DLD1 (cell line): ENCODE results near the gene TBX4.
"Not testable (repeated sequence)": the region's sequence is repeated elsewhere in the genome, so short reads cannot be mapped to it uniquely, and the experiment has no call there.

Source experiments
- in situ Hi-C: cut with HindIII; loops from 2 replicates; pipeline ENCODE4 v1.10.0; 2017; ENCODE audit warnings: low sequenced_read_pairs

TBX4 gene

DNA sequence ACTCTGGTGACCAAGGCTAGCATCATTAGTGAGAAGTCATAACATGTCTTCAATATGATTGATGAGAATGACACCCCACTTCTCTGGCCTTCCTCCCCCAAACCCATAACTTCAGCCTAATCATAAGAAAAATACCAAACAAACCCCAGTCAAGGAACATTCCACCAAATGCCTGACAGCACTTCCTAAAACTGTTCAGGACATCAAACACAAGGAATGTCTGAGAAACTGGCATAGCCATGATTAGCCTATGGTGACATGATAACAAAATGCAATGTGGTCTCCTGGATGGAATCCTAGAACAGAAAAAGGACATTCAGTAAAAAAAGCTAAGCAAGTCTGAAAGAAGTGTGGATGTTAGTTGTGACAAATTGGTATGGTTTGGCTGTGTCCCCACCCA, 24.7 kb upstream of the TBX4 start:
- in situ Hi-C loops = no loop called here

DNA sequence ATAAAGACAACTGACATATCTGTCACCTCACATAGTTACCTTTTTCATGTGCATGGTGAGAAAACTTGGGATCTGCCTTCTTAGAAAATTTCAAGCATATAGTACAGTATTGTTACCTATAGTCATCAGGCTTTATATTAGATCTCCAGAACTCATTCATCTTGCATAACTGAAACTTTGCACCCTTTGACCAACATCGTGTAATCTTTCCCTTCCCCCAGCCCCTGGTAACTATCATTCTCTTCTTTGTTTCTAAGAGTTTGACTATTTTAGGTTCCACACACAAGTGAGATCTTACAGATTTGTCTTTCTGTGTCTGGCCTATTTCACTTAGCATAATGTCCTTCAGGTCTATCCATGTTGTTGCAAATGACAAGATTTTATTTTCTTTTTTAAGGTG, 22.9 kb upstream of the TBX4 start:
- in situ Hi-C loops = no loop called here

DNA sequence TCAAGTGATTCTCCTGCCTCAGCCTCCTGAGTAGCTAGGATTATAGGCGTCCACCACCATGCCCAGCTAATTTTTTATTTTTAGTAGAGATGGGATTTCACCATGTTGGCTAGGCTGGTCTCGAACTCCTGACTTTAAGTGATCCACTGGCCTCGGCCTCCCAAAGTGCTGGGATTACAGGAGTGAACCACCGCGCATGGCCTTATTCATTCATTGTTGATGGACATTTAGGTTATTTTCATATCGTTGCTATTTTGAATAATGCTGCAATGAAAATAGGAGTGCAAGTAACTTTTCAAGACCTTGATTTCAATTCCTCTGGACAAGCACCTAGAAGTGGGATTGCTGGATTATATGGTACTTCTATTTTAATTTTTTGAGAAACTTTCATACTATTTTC, 22.4 kb upstream of the TBX4 start:
- in situ Hi-C loops = not testable (repeated sequence)

DNA sequence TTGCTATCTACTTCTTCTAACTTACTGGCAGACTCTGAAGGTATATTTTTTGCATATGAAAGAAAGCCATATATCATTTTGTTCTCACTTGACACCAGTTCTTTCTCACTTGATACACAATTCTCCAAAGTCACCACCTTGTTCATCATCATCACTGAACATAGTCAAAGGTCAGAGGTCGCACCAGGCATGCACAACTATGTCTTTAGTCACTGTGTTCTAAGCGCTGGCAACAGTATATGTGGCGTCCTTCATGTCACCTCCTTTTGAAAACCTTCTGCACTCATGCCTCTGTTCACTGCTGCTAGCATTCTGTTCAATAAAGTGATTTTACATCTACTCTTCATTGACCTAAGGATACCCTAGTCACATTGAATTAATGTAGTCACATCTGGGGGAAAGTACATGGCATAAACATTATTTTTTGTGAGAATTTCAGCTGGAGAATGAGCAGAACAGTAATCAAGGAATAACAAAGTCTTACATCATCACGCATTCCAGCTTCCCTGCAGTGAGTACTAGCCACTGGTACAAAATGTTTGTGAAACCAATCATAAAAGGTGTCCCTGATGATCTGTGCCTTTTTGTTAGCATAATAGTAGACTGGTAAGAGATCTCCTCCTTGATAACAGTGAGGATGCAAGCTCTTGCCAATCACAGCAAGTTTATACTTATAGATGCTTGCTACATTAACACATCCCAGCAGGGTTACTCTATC, 20.5 kb upstream of the TBX4 start:
- in situ Hi-C loops = no loop called here

DNA sequence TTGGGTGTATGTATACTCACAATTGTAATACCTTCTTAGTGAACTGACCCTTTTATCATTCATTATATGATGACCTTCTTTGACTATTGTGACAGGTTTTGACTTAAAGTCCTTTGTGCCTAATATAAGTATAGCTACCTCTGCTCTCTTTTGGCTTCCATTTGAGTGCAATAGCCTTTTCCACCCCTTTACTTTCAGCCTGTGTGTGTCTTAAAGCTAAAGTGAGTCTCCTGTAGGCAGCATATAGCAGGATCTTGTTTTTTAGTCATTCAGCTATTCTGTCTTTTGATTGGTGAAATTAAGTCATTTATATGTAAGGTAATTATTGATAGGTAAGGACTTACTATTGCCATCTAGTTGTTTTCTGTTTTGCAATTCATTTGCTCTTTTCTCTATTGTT, 15.9 kb upstream of the TBX4 start:
- in situ Hi-C loops = no loop called here

DNA sequence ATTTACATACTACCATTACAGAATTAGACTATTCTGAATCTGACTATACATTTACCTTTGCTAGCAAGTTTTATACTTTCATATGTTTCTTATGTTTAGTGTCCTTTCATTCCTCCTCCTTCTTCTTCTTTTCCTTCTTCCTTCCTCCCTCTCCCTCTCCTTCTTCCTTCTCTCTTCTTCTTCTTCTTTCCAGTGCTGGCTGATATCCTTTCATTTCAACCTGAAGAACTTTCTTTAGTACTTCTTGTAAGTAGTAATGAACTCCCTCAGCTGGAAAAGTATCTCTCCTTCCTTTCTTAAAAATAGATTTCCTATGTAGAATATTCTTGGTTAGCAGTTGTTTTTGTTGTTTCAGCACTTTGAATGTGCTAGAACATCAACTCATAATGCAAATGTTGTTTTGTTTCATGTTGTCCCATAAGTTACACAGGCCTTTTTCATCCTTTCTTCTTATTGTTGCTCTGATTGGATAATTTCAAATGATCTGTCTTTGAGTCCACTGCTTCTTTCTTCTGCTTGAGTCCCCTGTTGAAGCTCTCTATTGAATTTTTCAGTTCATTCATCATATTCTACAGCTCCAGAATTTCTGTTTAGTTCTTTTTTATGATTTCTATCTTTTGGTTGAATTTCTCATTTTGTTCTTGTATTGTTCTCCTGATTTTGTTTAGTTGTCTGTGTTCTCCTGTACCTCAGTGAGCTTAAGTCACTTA, 15.1 kb upstream of the TBX4 start:
- in situ Hi-C loops = no loop called here

DNA sequence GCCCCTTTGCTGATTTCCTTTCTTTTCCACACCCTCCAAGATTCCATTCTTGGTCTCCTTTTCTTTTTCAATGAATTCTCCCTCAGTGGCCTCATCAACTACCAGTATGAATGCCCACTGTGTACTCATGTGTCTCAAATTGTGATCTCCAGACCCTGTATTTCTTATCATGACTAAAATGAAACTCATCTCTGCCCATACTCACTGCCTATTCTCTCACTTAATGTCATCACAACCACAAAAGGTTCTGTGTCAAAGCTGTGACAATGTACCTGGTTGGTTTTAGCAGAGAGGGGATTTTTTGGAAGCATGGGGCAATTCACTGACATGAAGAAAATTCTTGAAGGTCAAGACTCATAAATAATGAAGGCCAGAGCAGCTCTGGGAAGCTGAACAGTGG, 11.5 kb upstream of the TBX4 start:
- in situ Hi-C loops = no loop called here

DNA sequence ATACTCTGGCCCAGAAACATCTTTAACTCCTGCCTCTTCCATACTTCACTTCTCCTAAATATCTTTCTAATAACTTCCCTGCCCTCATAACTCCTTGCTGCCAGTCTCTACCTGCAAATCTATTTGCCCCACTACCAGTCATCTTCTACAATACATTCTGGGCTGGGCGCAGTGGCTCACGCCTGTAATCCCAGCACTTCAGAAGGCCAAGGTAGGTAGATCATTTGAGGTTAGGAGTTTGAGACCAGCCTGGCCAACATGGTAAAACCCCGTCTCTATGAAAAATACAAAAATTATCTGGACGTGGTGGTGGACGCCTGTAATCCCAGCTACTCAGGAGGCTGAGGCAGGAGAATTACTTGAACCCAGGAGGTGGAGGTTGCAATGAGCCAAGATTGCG, 10.7 kb upstream of the TBX4 start:
- in situ Hi-C loops = not testable (repeated sequence)

DNA sequence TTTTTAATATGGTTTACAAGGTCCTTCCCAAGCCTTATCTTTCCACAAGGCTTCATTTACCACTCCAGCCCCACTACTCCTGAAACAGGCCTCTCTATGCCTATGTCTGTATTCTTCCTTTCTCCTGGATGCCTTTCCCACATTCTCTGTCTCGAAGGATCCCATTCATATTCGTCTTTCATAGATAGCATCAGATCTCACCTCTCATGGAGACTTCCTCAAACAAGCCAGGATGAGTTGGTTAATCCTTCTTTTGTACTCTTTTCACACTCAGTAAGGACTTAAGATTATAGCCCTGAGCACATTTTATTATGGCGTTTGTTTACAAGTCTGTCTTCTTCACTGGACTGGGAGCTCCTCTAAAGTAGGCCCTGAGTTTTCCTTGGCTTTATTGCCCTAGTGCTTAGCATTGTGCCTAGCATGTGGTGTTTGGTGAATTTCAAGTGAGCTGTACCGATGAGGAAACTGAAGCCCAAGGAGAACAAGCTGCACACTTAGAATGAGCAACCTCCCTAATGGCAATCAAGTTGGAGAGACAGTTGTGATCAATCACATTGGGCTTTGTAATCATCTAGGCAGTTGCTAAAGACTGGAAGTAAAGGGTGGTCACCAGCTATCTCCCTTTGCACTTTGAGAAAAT, 10.0 kb upstream of the TBX4 start:
- in situ Hi-C loops = no loop called here

DNA sequence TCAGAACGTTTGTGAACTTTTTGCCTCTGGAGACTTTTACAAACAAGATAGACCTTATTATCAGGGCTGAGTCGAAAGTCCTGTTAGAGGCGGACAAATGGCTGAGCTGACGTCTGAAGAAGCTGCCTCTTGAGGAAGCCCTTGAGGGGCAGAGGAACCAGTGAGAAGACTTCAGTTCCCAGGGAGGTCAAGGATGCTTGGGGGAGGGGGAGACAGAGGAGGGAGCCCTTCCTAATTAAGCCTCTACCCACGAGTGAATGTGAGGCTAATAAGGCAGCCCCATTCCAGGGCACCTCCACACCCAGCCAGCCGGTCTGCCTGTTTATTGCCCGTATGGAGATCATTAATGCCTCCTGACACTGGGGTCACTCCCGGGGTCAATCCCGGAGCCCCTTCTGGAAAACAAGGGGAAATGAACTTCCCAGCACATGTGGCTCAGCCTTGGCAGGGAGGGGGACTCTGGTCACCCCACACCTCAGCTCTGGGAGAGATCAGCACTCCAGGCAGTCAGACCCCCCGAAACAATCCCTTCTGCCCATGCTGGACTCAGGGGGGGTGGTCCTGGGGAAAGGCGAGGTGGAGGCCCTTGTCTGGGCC, 9.2 kb upstream of the TBX4 start:
- in situ Hi-C loops = no loop called here

DNA sequence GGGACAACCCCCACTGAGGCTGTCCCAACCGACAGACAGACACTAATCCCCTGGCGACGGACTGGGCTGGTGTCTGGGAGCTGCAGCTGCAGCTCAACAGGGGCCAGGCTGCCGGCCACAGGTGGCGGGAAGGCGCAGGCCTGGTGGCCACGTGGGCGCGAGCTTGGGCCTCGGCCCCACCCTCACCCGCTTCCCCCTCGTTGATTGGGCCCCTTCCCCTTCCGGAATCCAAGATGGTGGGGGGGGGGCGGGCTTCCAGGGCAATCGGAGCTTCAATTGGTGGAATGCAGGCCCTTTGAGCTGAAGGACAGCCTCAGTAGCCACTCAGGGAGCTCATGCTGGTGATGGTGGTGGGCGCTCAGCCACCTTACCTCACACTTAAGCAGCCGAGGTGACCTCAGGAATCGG, 8.7 kb upstream of the TBX4 start:
- in situ Hi-C loops = no loop called here

DNA sequence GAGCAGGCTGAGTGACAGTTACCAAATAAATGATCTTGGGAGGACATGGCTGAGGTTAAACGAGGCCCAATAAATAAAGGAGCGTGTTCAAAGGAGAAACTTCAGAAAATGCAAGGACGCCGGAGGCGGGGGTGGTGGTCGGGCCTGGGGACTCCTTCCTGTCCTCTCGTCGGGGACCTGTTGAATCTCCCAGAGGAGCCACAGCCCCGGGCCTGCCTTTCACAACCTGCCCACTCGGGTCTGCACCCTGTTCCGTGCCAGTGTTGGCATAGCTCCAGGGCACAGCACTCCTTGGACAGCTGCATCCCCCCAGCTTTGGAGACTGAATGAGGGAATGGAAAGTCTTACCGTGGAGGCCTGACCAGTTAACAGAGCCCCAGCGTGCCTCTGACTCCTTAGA, 8.1 kb upstream of the TBX4 start:
- in situ Hi-C loops = no loop called here

DNA sequence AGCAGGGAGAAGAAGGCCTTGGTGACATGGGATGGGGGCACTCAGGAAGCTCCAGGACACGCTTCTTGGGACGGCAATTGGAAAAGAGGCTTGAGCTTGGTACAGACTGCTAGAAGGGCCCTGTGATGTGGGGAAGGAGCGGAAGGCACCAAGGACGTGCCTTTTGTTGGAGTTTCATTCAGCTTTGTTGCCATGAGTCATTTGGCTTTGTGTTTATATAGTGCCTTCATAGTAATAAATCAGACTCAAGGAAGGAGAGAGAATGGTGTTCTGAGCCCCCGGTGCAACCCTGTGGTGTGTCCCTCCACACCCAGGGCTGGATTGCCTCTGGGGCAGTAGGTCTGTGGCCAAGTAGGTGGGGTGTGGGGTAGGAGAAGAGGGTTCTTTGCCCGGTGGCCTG, 7.4 kb upstream of the TBX4 start:
- in situ Hi-C loops = no loop called here

DNA sequence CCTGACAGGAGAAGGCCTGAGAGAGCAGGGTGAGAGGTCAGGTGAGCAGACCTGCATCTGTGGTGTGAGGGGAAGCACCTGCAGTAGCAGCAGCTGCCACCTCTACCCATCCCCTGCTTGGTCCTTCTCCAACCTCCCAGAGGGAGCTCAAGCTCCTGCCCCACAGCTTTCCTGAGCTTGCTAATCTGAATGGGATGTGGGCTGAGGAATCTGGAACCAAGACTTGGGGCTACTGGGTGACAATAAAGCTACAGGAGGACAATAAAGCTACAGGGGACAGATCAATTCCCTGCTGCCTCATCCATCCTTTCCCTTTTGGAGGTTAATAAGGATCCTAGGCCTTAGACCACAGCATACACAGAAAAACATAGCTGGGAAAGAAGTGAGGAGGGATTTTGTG, 4.9 kb upstream of the TBX4 start:
- in situ Hi-C loops = no loop called here

DNA sequence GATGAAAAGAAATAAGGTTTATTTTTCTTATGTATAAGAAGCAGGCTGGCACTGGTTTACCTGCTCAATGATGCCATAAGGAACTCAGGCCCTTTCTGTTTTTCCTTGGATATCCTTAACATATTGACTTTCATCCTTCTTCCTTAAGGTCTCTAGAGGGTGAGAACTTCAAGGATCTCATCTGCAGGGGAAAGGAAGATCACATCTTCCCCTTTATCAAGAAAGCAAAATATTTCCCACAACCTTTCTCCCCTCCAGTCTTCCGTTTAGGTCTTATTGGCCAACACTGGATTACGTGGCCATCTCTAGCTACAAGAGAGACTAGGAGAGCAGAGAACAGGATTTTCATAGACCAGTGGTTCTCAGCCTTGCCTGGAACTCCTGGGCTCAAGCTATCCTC, 4.2 kb upstream of the TBX4 start:
- in situ Hi-C loops = no loop called here

DNA sequence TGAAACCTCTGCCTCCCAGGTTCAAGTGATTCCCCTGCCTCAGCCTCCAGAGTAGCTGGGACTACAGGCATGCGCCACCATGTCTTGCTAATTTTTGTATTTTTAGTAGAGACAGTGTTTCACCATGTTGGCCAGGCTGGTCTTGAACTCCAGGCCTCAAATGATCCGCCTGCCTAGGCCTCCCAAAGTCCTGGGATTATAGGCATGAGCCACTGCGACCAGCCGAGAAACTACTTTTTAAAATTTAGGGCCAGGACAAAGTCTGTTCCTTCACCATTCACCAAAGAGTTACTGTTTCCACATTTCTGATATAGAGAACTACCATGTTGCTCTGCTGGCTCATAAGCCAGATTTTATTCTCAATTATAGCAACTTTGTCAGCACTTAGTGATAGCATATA, 3.1 kb upstream of the TBX4 start:
- in situ Hi-C loops = not testable (repeated sequence)

DNA sequence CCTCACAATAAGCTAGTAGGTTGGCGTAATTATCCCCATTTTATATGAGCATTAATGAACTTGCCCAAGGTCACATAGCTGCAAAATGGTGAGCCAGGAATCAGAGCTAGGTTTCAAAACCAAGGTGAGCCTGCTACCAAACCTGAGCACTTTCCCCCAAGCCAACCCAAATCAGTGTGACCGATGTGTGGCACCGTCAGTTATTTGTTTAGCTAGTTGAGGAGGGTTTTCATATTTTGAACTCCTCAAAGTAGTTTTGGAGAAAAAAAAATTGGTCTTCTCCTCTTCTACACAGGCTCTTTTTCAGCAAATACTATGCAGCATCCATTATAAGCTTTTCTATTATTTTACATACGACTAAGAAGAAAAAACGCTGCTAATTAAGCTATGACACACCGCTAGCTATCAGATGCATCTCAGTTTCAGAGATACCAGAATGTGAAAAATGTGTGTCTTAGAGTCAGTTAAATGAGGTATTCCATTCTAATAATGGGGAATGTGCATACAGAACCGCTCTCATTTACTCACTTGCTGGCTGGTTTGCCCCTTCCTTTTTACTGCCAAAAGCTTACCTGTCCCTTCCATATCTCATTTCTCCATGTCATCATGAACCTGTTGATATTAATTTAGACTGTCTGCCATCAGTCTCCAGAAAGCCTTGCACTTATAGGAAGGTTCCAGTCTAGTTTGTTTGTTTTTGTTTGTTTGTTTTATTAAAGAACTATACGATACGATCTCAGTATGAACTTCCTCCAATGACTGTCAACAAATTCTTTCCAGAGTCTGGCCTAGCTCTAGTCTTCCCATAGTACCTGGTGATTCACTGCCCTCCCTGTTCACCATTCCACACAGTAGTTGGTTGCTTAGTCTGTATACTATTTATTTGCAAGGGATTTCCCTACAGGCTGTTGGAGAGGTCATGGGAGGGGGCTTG, 2.2 kb upstream of the TBX4 start:
- in situ Hi-C loops = no loop called here

DNA sequence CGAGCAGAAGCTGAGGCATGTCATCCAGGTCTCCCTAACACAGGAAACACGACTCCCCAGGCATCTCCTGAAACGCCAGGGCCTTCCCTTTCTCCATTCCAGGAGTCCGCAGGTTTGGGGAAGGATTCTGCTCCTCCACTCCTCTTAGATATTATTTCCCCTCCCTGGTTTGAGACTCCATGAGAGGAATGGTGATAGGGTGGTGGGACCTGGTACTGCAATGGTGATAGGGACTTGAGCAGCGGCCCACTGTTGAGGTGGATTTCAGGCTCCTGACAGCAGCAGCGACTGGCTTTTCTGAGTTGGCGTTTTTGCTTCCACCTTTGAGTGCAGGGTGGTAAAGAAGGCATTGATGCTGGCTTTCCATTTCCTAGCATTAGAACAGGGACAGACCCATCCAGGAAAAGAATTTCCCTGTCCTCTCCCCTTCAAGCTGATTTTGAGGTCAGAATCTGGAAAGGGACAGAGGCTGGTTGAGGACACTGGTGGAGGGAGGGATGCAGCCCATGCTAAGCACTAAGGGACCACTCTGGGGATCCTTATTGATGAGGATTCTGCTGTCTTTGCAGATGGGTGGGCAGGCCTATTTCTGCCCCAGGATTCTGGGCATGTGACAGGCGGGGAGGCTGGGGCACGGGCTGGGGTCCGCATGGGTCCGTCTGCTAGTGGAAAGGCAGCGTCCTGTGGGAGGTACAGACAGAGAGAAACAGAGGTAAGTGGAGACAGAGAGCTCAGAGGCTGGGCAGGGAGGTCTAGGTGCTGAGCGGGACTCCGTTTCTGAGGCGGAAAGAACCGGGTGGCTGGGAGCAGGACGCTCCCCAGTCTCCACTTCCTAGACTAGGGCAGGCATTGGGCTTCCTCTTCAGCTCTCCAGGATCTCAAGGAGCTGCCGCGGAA, 1.3 kb upstream of the TBX4 start:
- in situ Hi-C loops = no loop called here

DNA sequence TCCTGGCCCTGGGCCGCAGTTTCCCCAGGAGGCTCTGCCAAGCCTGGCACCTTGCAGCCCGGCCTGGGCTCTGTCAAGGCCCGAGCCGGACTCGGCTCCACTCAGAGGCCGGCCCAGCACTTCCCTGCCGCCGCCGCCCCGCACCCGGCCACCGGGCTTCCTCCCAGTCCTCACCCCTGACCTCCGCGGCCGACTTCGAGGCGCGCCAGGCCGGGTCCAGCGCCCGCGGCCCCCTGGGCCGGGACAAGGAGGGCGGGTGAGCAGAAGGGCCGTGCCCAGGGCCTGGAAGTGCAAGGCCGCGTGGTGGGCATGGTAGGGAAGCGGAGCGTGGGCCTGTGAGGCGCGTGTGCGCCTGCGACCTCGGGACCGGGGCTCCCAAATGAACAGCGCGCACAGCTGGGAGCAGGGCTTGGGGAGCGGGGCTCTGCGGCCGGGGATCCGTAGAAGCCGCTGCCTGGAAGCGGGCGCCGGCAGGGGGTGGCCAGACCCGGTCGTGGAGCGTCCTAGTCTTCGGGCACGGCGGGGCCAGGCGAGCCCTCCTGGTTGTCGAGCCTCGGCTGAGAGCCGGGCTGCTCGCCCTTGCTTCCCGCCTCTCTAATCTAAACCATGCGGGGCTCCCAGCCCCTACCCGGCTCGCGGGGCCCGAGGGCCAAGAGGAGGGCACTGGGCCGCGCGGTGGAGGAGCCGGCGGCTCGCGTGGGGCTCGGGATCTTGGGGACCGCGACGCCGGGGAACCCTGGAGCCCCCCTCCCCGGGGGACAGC, 503 bp upstream of the TBX4 start:
- in situ Hi-C loops = no loop called here
